ENCODE measurements around the gene CDC14A.

GRCh38 chr1:100308777-100309176, 43.5 kb upstream of the CDC14A start:
- TF ChIP-seq, protein P1, sequence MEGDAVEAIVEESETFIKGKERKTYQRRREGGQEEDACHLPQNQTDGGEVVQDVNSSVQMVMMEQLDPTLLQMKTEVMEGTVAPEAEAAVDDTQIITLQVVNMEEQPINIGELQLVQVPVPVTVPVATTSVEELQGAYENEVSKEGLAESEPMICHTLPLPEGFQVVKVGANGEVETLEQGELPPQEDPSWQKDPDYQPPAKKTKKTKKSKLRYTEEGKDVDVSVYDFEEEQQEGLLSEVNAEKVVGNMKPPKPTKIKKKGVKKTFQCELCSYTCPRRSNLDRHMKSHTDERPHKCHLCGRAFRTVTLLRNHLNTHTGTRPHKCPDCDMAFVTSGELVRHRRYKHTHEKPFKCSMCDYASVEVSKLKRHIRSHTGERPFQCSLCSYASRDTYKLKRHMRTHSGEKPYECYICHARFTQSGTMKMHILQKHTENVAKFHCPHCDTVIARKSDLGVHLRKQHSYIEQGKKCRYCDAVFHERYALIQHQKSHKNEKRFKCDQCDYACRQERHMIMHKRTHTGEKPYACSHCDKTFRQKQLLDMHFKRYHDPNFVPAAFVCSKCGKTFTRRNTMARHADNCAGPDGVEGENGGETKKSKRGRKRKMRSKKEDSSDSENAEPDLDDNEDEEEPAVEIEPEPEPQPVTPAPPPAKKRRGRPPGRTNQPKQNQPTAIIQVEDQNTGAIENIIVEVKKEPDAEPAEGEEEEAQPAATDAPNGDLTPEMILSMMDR (IDR thresholded peaks at IDR 0.05; ENCODE audit: insufficient read depth, low read length, poor library complexity, severe bottlenecking), result no peak
- TF ChIP-seq EZH2phosphoT487 (conservative IDR thresholded peaks at IDR 0.05; ENCODE audit: low read length), result no peak
